HL-60/S4 treated with retinoic acid at 250 ng/mL for 4 days and 3 days (cell line): ENCODE measurements around the gene HECW1.

Experiments used
- in situ Hi-C: fragments of 300-500 bp; cut with MboI; formaldehyde crosslinking; loops from 2 replicates; pipeline ENCODE4 v1.7.0; 2022; ENCODE audit warnings: low sequenced_read_pairs

The HECW1 gene

DNA sequence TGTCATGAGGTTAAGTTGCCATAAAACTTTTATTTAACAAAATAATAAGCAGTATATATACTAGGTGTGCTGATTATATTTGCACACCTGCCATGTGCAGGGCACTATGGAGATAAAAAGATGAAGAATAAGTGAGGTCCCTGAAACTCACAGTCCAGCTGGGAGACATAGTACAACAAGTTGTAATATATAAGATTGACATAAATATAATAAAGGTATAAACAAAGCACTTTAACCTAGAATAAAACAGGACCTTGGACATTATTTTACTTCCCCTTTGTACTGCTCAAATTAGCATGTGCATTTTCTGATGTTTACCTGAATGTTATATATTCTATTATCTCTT, 476.7 kb downstream of the HECW1 start:
- in situ Hi-C loops: loop anchor here (25.0 kb wide), 1 partner anchor 248 kb away; no protein-coding TSS in a partner anchor

DNA sequence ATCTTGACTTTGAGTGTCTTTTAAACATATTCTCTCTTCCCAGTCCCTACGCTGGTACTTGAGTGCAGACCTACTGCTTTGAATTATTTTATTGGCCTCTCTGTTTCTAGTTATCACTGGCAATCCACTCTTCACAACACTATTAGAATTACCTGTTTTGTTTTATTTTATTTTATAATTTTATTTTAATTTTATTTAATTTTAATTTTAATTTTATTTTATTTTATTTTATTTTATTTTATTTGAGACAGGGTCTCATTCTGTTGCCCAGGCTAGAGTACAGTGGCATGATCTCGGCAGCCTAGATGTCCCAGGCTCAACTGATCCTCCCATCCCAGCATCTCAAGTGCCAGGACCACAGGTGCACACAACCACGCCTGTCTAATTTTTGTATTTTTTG, 477.3 kb downstream of the HECW1 start:
- in situ Hi-C loops: loop anchor here (25.0 kb wide), 1 partner anchor 248 kb away; no protein-coding TSS in a partner anchor

DNA sequence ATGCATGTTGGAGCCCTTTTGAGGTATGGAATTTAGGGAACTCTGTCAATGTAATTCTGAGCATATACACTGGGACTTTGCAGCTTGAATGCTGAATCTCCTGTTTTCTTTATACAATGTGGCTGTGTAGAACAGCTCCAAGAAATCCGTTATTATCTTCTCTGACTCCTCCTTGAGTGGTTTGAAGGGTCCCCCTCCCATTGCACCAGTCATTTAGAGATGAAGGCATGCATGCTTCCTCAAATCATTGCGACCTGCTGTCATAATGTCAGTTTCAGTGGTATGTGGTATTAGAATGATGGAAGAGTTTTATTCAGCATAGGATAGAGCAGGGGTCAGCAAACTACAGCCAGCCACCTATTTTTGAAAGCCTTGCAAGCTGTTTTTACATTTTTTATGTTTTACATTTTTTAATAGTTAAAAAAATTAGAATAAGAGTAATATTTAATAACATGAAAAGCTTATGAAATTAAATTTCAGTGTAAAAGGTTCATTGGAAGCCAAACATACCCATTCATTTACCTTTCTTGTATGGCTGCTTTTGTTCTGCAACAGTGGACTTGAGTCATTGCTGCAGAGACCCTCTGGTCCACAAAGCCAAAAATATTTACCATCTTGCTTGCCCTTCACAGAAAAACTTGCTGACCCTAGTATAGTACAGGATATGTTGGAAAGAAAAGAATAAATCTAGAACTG, 478.6 kb downstream of the HECW1 start:
- in situ Hi-C loops: loop anchor here (25.0 kb wide), 1 partner anchor 246 kb away; no protein-coding TSS in a partner anchor

DNA sequence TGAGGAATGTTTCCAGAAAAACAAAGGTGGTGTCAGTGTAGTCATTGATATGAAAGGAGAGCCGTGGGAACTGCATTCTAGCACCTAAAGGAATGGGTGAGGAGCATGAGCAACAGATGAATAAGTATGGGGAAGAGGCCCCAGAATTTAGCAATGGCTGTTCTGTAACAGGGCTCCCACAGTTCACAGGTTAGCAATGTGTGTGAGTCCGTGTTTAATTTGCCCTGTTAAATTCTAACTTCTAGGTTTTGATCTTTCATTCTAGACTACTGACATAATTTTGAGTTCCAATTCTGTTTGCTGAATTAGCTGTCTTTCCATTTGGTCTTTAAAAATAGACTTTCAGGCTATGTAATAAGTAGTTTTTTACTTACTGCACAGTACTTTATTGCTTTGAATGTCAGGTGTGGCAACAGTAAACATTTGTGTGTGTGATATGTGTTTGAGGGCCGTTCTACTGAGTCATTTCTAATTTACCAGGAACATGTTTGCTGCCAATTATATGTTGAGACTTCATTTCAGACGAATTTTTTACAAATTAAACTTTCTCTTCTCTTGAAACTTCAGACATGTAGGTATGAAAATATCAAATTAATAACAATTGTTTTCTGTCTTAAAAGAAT, 479.2 kb downstream of the HECW1 start:
- in situ Hi-C loops: loop anchor here (25.0 kb wide), 1 partner anchor 246 kb away; no protein-coding TSS in a partner anchor

DNA sequence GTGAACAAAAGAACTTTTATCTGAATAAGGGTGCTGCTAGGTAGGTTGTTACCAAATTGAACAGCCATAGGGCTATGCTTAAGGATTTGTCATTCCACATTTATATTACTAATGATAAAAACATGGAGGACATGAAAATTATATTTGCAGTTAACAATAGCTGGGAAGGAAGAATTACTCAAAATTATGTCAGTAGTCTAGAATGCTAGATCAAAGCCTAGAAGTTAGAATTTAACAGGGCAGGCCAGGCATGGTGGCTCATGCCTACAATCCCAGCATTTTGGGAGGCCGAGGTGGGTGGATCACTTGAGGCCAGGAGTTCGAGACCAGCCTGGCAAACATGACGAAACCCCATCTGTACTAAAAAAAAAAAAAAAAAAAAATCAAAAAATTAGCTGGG, 479.9 kb downstream of the HECW1 start:
- in situ Hi-C loops: loop anchor here (25.0 kb wide), 1 partner anchor 245 kb away; no protein-coding TSS in a partner anchor

DNA sequence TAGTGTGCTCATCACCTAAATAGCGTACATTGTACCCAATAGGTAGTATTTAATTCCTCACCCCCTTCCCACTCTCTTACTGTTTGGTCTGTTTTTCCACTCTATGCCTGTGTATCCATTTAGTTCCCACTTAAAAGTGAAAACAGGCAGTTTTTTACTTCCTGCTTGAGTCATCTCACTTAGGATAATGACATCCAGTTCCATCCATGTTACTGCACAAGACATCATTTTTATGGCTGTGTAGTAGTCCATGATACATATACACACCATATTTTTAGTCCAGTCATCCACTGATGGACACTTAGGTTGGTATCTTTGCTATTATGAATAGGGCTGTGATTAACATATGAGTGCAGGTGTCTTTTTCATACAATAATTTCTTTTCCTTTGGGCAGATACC, 480.6 kb downstream of the HECW1 start:
- in situ Hi-C loops: loop anchor here (25.0 kb wide), 1 partner anchor 244 kb away; no protein-coding TSS in a partner anchor

DNA sequence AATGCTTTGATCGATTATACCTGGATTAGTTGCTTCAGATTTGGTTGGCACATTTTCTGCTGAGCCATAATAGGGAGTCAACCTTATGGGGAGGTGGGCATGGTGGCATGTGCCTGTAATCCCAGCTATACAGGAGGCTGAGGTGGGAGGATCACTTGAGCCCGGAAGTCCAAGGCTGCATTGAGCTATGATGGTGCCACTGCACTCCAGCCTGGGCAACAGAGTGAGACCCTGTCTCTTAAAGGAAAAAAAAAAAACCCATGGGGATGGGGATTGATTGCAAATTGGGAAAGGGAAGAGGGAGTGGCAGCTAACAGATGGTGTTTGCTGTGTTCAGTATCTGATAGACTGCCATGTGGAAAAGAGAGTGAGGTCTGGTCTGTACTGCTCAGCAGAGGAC, 481.6 kb downstream of the HECW1 start:
- in situ Hi-C loops: loop anchor here (25.0 kb wide), 1 partner anchor 243 kb away; no protein-coding TSS in a partner anchor

DNA sequence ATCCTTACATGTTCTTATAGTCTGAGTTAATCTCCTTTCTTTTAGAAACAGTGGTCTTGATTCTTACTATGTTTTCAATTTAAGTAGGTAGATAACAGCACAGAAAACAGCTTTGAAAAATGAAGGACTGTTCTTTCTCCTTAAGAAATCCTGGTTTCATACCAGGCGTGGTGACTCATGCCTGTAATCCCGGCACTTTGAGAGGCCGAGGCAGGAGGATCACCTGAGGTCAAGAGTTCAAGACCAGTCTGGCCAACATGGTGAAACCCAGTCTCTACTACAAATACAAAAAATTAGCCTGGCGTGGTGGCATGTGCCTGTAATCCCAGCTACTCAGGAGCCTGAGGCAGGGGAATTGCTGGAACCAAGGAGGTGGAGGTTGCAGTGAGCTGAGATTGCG, 484.0 kb downstream of the HECW1 start:
- in situ Hi-C loops: loop anchor here (25.0 kb wide), 1 partner anchor 241 kb away; no protein-coding TSS in a partner anchor

DNA sequence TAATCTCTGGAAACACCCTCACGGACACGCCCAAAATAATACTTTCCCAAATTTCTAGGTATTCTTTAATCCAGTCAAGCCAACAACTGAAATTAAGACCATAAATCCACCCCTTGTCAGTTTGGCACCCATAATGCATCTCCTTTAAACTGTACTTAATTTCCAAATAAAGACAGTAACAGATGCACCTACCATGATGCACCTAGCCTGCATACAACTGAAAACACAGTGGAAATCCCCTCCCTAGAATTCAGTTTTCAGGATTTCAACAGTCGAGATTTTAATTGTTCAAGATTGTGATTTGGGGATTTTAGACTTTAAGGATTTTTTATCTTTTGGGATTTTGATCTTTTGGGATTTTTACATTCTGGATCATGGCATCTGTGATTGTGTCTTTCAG, 487.6 kb downstream of the HECW1 start:
- in situ Hi-C loops: no loop called here

DNA sequence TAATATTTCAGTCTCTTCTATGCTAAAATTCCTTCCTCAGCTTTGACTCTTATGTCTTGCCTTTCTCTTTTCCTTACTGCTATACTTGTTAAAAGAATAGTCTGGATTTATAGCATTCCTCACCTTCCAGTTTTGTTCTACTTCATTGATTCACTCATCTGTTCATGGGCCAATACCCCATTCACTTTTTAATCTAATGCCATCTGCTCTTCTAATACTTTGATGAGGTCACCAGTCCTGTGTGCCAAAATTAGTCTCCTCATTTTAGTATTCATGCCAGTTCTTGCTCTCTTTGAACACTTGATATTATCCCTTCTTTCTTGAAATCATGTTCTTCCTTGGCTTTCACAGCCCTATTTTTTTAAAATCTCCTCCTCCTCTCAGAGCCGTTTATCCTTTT, 489.8 kb downstream of the HECW1 start:
- in situ Hi-C loops: no loop called here

DNA sequence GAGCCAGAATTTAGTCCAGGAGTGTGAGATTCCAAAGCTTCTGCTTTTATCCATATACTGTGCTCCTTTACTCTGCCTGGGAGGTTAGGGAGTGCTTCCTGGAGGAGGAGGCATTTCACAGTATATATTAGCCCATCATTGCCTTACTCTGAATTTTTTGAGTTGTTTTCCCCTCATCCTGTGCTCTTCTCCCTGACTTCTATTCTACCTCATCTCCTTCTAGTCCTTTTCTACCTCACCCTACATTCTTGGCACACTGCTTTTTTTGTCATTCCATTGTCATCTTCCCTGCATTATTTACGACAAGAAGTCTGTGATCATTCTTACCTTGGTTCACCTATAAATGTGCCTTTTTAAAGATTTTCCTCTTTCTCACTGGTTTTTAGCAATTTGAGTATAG, 491.8 kb downstream of the HECW1 start:
- in situ Hi-C loops: no loop called here

DNA sequence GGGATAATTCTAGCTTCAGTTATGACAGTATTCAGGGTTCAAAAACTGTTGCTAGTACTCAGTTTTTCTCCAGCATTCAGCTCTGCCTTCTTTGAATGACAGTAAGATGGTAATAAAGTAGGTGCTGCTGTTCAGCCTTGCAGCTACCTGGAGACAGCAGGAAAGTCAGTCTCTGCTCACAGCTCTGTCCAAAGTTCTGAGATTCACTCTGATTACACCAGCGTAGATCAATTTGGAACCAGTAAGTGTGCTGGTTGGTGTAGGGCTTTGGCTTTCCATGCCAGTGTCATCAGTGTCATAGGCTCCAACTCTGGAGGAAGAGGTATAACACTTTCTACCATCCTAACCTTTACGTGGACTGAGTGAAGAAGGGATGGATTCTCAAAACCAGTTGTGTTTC, 496.6 kb downstream of the HECW1 start:
- in situ Hi-C loops: no loop called here

DNA sequence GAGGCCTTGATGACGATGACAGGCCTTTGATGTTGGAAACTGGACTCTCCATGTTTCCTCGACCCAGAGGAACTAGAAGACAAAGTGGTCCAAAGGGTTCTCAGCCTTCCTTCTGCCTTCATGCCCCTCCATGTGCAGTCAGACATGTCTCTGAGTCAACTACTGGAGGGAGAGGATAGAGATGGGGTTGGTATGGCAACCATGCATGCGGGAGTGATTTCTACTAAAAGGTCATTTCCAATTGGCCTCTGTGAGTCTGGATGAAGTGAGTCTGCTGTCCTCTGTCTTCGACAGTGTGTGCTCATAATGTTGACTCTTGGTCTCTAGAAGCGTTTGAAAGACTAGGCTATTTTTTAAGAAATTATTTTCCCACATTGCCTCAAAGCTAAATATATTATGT, 499.7 kb downstream of the HECW1 start:
- in situ Hi-C loops: no loop called here

DNA sequence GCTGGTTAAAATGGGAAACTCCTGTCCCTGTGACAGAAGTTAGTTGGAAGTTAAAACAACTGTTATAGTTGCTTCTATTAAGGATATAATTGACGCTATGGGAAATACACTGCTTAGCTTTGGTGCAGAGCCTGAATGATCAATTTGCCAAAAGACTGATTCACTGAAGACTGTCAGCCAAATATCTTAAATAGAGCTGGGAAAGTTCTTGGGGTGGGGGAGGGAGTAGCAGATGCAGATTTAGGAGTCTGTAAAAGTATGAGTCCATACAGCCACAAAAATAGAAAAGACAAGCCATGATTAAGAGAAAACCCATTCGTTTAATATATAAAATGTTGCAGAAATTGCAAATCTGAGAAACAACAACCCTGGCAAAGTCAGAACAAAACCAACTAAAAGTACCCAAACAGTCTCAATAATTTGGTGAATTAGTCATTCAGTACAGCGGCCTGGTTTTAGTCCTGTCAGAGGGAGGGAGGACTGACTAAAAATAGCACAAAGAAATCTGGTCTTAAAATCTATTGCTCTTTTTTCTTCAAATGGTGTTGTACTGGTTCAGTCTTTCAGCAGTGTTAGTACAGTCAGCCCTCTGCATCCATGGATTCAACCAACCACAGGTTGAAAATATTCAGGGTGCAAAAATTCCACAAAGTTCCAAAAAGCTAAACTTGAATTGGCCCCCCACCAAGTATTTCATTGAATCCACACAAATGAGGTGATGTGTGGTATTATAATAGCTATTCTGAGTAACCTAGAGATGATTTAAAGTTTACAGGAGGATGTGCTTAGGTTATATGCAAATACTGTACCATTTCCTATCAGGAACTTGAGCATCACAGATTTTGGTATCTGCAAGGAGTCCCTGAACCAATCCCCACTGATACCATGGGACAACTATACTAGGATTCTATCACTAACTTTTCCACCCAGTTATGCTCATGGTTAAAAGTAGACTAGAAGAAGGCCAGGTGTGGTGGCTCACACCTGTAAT, 500.4 kb downstream of the HECW1 start:
- in situ Hi-C loops: no loop called here
